Measurements from ENCODE around the gene GLYR1. TPM values are rescaled to one million over a fixed set of nuclear protein-coding genes. Genes with fewer than 3 reads are reported as not detected.

GLYR1 gene
- total and polyA plus RNA-seq, 2 donors (not counting 3 experiments of a cell fraction or from before 2014, with no cell fraction given) = 47.9 to 107 TPM

- H3K4me1 ChIP-seq (ENCODE audit: control insufficient read depth, extremely low read depth, insufficient read depth, low read length) = no peaks in the 10 kb centered on the region
- ChIA-PET POLR2A (no interaction called here), CTCF (no interaction called here)
- H2AFZ ChIP-seq (ENCODE audit: low read depth, low read length) = no peak overlapping the region
- no TSS peak for BruUV-seq (replicated peaks)
- no peaks in the 10 kb centered on the region for H3K79me2 ChIP-seq (ENCODE audit: control insufficient read depth, insufficient read depth, low read length)
- H3K27me3 ChIP-seq (ENCODE audit: control insufficient read depth in 2 of 2, insufficient read depth in 2 of 2, low read length in 2 of 2) = no peaks in the 10 kb centered on the region
- H4K20me1 ChIP-seq (replicated peaks; ENCODE audit: control insufficient read depth, extremely low read depth, insufficient read depth, low read length) = no peaks in the 10 kb centered on the region
- H3K27ac ChIP-seq (ENCODE audit: insufficient read depth, low read depth, low read length) = no peak overlapping the region
- TF ChIP-seq MYC (IDR thresholded peaks at IDR 0.05; ENCODE audit: low read depth, low read length) = no peak
- no peak for TF ChIP-seq FOS (IDR thresholded peaks at IDR 0.05; ENCODE audit: borderline replicate concordance, insufficient read depth, low read length)
- no peak for TF ChIP-seq CTCF (IDR thresholded peaks at IDR 0.05; ENCODE audit: extremely low read depth in 1 of 2, insufficient read depth in 1 of 2, low read depth in 1 of 2, low read length in 2 of 2)
- no peak for TF ChIP-seq POLR2AphosphoS5 (IDR thresholded peaks at IDR 0.05; ENCODE audit: insufficient read depth, low read depth, low read length)
- no peak for TF ChIP-seq GATA2 (IDR thresholded peaks at IDR 0.05; ENCODE audit: insufficient read depth, insufficient read length, low read depth, low read length)
- no peak for TF ChIP-seq JUN (IDR thresholded peaks at IDR 0.05; ENCODE audit: borderline replicate concordance, insufficient read depth, insufficient read length, low read depth)
- TF ChIP-seq EZH2 (IDR thresholded peaks at IDR 0.05; ENCODE audit: borderline replicate concordance, low read depth, low read length, severe bottlenecking) = no peak
- no peak for TF ChIP-seq MAX (IDR thresholded peaks at IDR 0.05; ENCODE audit: insufficient read depth, insufficient read length)
- TF ChIP-seq POLR2A (IDR thresholded peaks at IDR 0.05; ENCODE audit: low read depth, low read length) = no peak
- H3K9ac ChIP-seq (replicated peaks; ENCODE audit: extremely low read depth, insufficient read depth, low read length) = no peak overlapping the region
- no peaks in the 10 kb centered on the region for H3K9me1 ChIP-seq (replicated peaks; ENCODE audit: control insufficient read depth, extremely low read depth, insufficient read depth, low read length)
- H3K36me3 ChIP-seq (ENCODE audit: control insufficient read depth in 2 of 2, extremely low read depth in 1 of 2, insufficient read depth in 2 of 2, low read length in 2 of 2) = no peaks in the 10 kb centered on the region
- H3K9me3 ChIP-seq (replicated peaks; ENCODE audit: control insufficient read depth, insufficient read depth, low read length) = no peaks in the 10 kb centered on the region
- no peak overlapping the region for H3K4me2 ChIP-seq (ENCODE audit: insufficient read depth, low read length)
- FAIRE-seq = no peak
- intact Hi-C loops (cut with micrococcal nuclease) (no loop called here), dilution Hi-C loops (cut with MboI; ENCODE audit: extremely low pct_ligation_motif_present, low sequenced_read_pairs) (no loop called here)
- DNase-seq (ENCODE audit: low read depth, low spot score) = no peak
- H3K4me3 ChIP-seq (replicated peaks in 1 of 3; ENCODE audit: insufficient read depth in 1 of 3, low read depth in 1 of 3, low read length in 3 of 3) = no peak overlapping the region
Measured at GRCh38 chr16:4792951-4793513, 54.1 kb downstream of the GLYR1 start.

Data from endothelial cell of umbilical vein (primary cell).